ENCODE measurements around the gene PARD3B.

PARD3B gene

DNA sequence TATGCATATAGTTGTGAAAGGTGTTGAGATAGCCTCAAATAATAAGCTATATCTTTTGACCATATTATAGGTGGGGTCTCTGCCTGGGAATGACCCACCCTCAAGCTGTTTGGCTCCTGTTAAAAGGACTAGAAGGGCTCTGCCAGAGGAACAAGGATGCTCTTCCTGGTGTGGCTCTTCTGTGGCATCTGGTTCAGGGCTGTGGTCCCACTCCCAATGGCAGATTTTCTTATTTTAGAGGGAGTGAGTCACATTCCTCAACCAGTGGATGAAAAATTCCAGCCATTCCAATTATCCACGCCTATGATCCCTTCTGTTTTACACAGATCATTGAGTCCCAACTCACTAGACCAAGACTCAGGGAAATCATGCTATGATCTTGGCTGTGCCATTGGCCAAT is 119.9 kb downstream of the PARD3B start:
- no peak overlapping the region for H3K9ac ChIP-seq (ENCODE audit: low read length)
- H3K9me3 ChIP-seq (ENCODE audit: control insufficient read depth, low read depth, low read length): no peaks in the 10 kb centered on the region
- H3K36me3 ChIP-seq (ENCODE audit: control insufficient read depth, low read depth, low read length): no peaks in the 10 kb centered on the region
- H3K4me3 ChIP-seq (ENCODE audit: low read length): no peak overlapping the region
- peaks cover 12% of the 10 kb centered on the region for H3K4me1 ChIP-seq (ENCODE audit: control insufficient read depth, low read depth, low read length)
- H3K27me3 ChIP-seq (ENCODE audit: control insufficient read depth, insufficient read depth, low read length): no peaks in the 10 kb centered on the region
- no peak overlapping the region for H3K27ac ChIP-seq (ENCODE audit: low read length)

DNA sequence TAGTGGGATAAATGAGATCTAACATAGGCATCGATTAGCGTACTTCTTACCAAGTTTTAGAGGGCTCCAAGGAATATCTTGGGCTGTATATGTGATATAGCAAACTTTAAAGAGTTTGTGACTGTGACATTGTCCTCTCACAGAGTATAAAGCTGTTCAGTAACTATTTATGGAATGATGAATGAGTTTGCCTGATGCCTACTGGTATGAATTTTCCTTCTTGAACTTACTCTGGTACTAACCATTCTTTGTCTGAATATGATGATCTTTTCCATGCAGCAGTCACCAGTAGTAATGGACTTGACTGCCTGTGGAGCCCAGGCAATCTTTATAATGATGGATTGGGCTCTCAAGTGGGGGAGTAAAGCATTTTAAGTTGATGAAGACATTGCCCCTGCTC is 120.5 kb downstream of the PARD3B start:
- Histone ChIP-seq H3K9me3 (ENCODE audit: control insufficient read depth, low read depth, low read length) (no peaks in the 10 kb centered on the region), H3K9ac (ENCODE audit: low read length) (no peak overlapping the region), H3K36me3 (ENCODE audit: control insufficient read depth, low read depth, low read length) (no peaks in the 10 kb centered on the region), H3K4me1 (ENCODE audit: control insufficient read depth, low read depth, low read length) (peaks cover 17% of the 10 kb centered on the region), H3K4me3 (ENCODE audit: low read length) (no peak overlapping the region), H3K27me3 (ENCODE audit: control insufficient read depth, insufficient read depth, low read length) (no peaks in the 10 kb centered on the region), H3K27ac (ENCODE audit: low read length) (no peak overlapping the region)

GRCh38 chr2:204667990-204668389 is 122.7 kb downstream of the PARD3B start:
- Histone ChIP-seq H3K4me1 (ENCODE audit: control insufficient read depth, low read depth, low read length) (peaks cover 19% of the 10 kb centered on the region), H3K27me3 (ENCODE audit: control insufficient read depth, insufficient read depth, low read length) (no peaks in the 10 kb centered on the region), H3K27ac (ENCODE audit: low read length) (no peak overlapping the region), H3K36me3 (ENCODE audit: control insufficient read depth, low read depth, low read length) (no peaks in the 10 kb centered on the region), H3K9me3 (ENCODE audit: control insufficient read depth, low read depth, low read length) (no peaks in the 10 kb centered on the region), H3K4me3 (ENCODE audit: low read length) (no peak overlapping the region), H3K9ac (ENCODE audit: low read length) (no peak overlapping the region)

DNA sequence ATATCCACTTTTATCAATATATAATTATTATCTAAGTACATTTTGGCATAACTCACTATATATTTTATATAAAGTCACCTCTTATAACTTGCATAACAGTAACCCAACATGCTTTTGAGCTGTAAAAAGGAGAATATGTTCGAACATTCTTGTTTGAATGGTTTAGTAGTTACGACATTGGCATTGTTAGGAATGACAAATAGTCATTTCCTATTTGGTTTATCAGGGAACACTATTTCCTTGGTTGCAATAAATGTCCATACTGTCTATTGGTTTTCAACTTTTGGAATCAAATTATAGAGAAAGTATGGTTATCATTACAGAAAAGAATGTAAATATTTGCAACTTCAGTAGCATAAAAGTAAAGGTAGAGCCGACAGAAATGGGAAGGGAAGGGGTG is 124.1 kb downstream of the PARD3B start:
- H3K27ac ChIP-seq (ENCODE audit: low read length): no peak overlapping the region
- no peak overlapping the region for H3K9ac ChIP-seq (ENCODE audit: low read length)
- no peaks in the 10 kb centered on the region for H3K27me3 ChIP-seq (ENCODE audit: control insufficient read depth, insufficient read depth, low read length)
- peaks cover 27% of the 10 kb centered on the region for H3K4me1 ChIP-seq (ENCODE audit: control insufficient read depth, low read depth, low read length)
- no peak overlapping the region for H3K4me3 ChIP-seq (ENCODE audit: low read length)
- H3K9me3 ChIP-seq (ENCODE audit: control insufficient read depth, low read depth, low read length): no peaks in the 10 kb centered on the region
- H3K36me3 ChIP-seq (ENCODE audit: control insufficient read depth, low read depth, low read length): no peaks in the 10 kb centered on the region

GRCh38 chr2:204670124-204670523 is 124.8 kb downstream of the PARD3B start:
- no peak overlapping the region for H3K9ac ChIP-seq (ENCODE audit: low read length)

DNA sequence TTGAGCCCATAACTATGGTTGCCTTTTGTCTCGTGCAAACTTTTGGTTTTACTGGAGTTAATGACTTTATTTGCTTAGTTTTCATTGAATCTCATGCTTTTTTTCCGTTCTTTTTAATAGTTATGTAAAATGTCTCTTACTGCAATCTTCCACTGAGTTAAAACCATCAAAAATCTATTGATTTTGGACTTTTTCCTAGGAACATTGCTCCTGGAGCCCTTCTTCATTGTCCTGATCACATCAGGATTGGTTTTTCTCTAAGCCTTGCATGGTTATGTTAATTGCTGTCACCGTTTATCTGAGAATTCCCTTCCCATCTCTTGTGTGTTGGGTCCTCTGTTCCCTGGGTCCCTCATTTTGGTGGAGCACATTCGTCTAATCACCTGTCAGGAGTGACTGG is 125.5 kb downstream of the PARD3B start:
- Histone ChIP-seq H3K4me3 (ENCODE audit: low read length) (no peak overlapping the region), H3K4me1 (ENCODE audit: control insufficient read depth, low read depth, low read length) (peaks cover 19% of the 10 kb centered on the region), H3K9me3 (ENCODE audit: control insufficient read depth, low read depth, low read length) (no peaks in the 10 kb centered on the region), H3K27ac (ENCODE audit: low read length) (no peak overlapping the region), H3K36me3 (ENCODE audit: control insufficient read depth, low read depth, low read length) (no peaks in the 10 kb centered on the region), H3K27me3 (ENCODE audit: control insufficient read depth, insufficient read depth, low read length) (no peaks in the 10 kb centered on the region), H3K9ac (ENCODE audit: low read length) (no peak overlapping the region)

More at GRCh38 chr2:204670124-204670523, 124.8 kb downstream of the PARD3B start:
- Histone ChIP-seq H3K4me3 (ENCODE audit: low read length) (no peak overlapping the region), H3K4me1 (ENCODE audit: control insufficient read depth, low read depth, low read length) (peaks cover 23% of the 10 kb centered on the region), H3K27me3 (ENCODE audit: control insufficient read depth, insufficient read depth, low read length) (no peaks in the 10 kb centered on the region), H3K36me3 (ENCODE audit: control insufficient read depth, low read depth, low read length) (no peaks in the 10 kb centered on the region), H3K9me3 (ENCODE audit: control insufficient read depth, low read depth, low read length) (no peaks in the 10 kb centered on the region), H3K27ac (ENCODE audit: low read length) (no peak overlapping the region)

GRCh38 chr2:204672772-204673171 is 127.5 kb downstream of the PARD3B start:
- Histone ChIP-seq H3K9ac (ENCODE audit: low read length) (no peak overlapping the region), H3K9me3 (ENCODE audit: control insufficient read depth, low read depth, low read length) (no peaks in the 10 kb centered on the region), H3K36me3 (ENCODE audit: control insufficient read depth, low read depth, low read length) (no peaks in the 10 kb centered on the region), H3K4me1 (ENCODE audit: control insufficient read depth, low read depth, low read length) (peaks cover 19% of the 10 kb centered on the region), H3K4me3 (ENCODE audit: low read length) (no peak overlapping the region), H3K27me3 (ENCODE audit: control insufficient read depth, insufficient read depth, low read length) (no peaks in the 10 kb centered on the region), H3K27ac (ENCODE audit: low read length) (no peak overlapping the region)

DNA sequence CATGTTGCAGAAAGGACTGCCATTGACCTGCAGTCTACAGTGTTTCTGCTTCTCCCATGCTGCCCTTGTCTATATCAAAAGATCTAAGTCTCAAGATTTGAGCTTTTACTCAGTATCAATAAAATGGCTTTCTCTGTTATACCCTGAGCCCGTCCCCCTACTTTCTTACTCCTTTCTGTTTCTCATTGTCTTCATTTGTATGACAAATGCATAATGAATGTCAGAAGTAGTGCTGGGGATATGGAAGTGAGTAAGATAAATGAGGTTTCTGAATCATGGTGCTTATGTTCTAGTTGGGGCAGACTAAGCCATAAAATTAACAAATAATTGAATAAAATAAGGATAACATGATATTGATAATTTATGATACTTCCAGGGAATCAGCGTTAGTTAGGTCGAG is 128.6 kb downstream of the PARD3B start:
- no peaks in the 10 kb centered on the region for H3K36me3 ChIP-seq (ENCODE audit: control insufficient read depth, low read depth, low read length)
- peaks cover 19% of the 10 kb centered on the region for H3K4me1 ChIP-seq (ENCODE audit: control insufficient read depth, low read depth, low read length)
- no peaks in the 10 kb centered on the region for H3K27me3 ChIP-seq (ENCODE audit: control insufficient read depth, insufficient read depth, low read length)
- H3K27ac ChIP-seq (ENCODE audit: low read length): no peak overlapping the region
- H3K9me3 ChIP-seq (ENCODE audit: control insufficient read depth, low read depth, low read length): no peaks in the 10 kb centered on the region
- H3K9ac ChIP-seq (ENCODE audit: low read length): no peak overlapping the region
- H3K4me3 ChIP-seq (ENCODE audit: low read length): no peak overlapping the region

DNA sequence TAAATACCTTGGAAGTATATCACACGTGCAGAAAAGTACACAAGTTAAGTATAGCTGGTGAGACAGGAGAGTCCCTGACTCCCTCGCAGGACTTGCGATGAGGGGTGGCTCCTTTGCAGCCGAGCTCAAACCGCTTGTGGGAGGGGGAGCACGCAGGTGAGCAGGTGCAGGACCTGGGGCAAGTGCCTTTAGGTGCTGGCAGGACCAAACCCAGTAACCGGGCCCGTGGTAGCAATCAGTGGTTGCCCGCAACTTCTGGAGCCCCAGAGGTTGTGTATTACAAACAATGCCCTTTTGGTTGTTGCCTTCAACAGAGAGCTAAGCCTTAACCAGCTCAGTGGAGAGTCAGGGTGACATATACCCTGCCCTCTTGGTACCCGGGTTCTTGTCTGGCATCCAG is 132.8 kb downstream of the PARD3B start:
- no peaks in the 10 kb centered on the region for H3K36me3 ChIP-seq (ENCODE audit: control insufficient read depth, low read depth, low read length)
- no peaks in the 10 kb centered on the region for H3K9me3 ChIP-seq (ENCODE audit: control insufficient read depth, low read depth, low read length)
- no peaks in the 10 kb centered on the region for H3K27me3 ChIP-seq (ENCODE audit: control insufficient read depth, insufficient read depth, low read length)
- peaks cover 13% of the 10 kb centered on the region for H3K4me1 ChIP-seq (ENCODE audit: control insufficient read depth, low read depth, low read length)
- no peak overlapping the region for H3K9ac ChIP-seq (ENCODE audit: low read length)
- no peak overlapping the region for H3K27ac ChIP-seq (ENCODE audit: low read length)
- no peak overlapping the region for H3K4me3 ChIP-seq (ENCODE audit: low read length)

GRCh38 chr2:204680576-204680975 is 135.3 kb downstream of the PARD3B start:
- H3K36me3 ChIP-seq (ENCODE audit: control insufficient read depth, low read depth, low read length): no peaks in the 10 kb centered on the region
- no peaks in the 10 kb centered on the region for H3K27me3 ChIP-seq (ENCODE audit: control insufficient read depth, insufficient read depth, low read length)
- no peaks in the 10 kb centered on the region for H3K4me1 ChIP-seq (ENCODE audit: control insufficient read depth, low read depth, low read length)
- no peak overlapping the region for H3K4me3 ChIP-seq (ENCODE audit: low read length)
- H3K9me3 ChIP-seq (ENCODE audit: control insufficient read depth, low read depth, low read length): no peaks in the 10 kb centered on the region
- H3K9ac ChIP-seq (ENCODE audit: low read length): no peak overlapping the region
- H3K27ac ChIP-seq (ENCODE audit: low read length): no peak overlapping the region

DNA sequence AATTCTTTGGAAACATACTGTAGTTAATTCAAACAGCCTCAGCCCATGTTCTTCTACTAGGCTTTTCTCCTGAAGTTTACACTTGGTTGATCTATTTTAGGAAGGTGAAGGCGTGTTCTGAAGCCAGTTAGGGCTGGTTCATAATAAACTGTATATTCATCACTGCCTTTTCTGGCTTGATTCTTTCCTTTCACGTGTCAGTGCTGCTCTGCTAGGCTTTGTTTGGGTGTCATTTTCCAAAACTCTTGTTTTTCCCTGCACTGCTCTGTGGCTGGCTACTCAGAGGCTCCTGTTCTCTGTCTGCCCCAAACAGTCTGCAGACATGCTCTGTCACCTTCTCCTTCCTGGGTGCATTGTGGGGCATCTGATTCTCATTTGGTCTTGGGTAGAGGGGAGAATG is 136.1 kb downstream of the PARD3B start:
- no peak overlapping the region for H3K9ac ChIP-seq (ENCODE audit: low read length)
- H3K9me3 ChIP-seq (ENCODE audit: control insufficient read depth, low read depth, low read length): no peaks in the 10 kb centered on the region
- H3K4me3 ChIP-seq (ENCODE audit: low read length): no peak overlapping the region
- H3K27me3 ChIP-seq (ENCODE audit: control insufficient read depth, insufficient read depth, low read length): no peaks in the 10 kb centered on the region
- no peaks in the 10 kb centered on the region for H3K4me1 ChIP-seq (ENCODE audit: control insufficient read depth, low read depth, low read length)
- no peak overlapping the region for H3K27ac ChIP-seq (ENCODE audit: low read length)
- H3K36me3 ChIP-seq (ENCODE audit: control insufficient read depth, low read depth, low read length): no peaks in the 10 kb centered on the region

- Histone ChIP-seq H3K36me3 (ENCODE audit: control insufficient read depth, low read depth, low read length) (no peaks in the 10 kb centered on the region), H3K27me3 (ENCODE audit: control insufficient read depth, insufficient read depth, low read length) (no peaks in the 10 kb centered on the region), H3K4me3 (ENCODE audit: low read length) (no peak overlapping the region), H3K9ac (ENCODE audit: low read length) (no peak overlapping the region), H3K4me1 (ENCODE audit: control insufficient read depth, low read depth, low read length) (no peaks in the 10 kb centered on the region), H3K9me3 (ENCODE audit: control insufficient read depth, low read depth, low read length) (no peaks in the 10 kb centered on the region), H3K27ac (ENCODE audit: low read length) (no peak overlapping the region)
Observed at GRCh38 chr2:204683384-204683783, 138.1 kb downstream of the PARD3B start.

Data from iPS-18a (cell line).